ENCODE measurements around the gene LRRC59.
"Not testable (repeated sequence)": the region's sequence is repeated elsewhere in the genome, so short reads cannot be mapped to it uniquely, and the experiment has no call there.

The LRRC59 gene

GRCh38 chr17:50424996-50425681, 27.8 kb upstream of the LRRC59 start:
- FAIRE-seq: peak; percentile 33
- no peak for DNase-seq (ENCODE audit: insufficient read length, low spot score)

- DNase-seq (ENCODE audit: insufficient read length, low spot score): no peak
- no peak for FAIRE-seq
Measured at GRCh38 chr17:50424246-50424995, 27.1 kb upstream of the LRRC59 start.

- peak; percentile 97 for DNase-seq (ENCODE audit: insufficient read length, low spot score)
- peak; percentile 69 for FAIRE-seq
Measured at GRCh38 chr17:50423553-50424159, 26.3 kb upstream of the LRRC59 start.

DNA sequence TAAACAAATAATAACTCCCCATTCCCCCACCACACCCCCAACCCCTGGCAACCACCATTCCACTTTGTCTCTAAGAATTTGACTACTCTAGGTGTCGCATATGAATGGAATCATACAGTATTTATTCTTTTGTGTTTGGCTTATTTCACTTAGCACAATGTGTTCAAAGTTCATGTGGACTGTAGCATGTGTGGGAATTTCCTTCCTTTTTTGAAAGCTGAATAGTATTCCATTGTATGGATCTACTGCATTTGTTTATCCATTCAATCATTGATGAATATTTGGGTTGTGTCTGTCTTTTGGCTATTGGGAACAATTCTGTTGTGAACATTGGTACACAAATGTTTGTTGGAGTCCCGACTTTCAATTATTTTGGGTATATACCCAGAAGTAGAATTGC, 25.4 kb upstream of the LRRC59 start:
- FAIRE-seq: no peak
- no peak for DNase-seq (ENCODE audit: insufficient read length, low spot score)

DNA sequence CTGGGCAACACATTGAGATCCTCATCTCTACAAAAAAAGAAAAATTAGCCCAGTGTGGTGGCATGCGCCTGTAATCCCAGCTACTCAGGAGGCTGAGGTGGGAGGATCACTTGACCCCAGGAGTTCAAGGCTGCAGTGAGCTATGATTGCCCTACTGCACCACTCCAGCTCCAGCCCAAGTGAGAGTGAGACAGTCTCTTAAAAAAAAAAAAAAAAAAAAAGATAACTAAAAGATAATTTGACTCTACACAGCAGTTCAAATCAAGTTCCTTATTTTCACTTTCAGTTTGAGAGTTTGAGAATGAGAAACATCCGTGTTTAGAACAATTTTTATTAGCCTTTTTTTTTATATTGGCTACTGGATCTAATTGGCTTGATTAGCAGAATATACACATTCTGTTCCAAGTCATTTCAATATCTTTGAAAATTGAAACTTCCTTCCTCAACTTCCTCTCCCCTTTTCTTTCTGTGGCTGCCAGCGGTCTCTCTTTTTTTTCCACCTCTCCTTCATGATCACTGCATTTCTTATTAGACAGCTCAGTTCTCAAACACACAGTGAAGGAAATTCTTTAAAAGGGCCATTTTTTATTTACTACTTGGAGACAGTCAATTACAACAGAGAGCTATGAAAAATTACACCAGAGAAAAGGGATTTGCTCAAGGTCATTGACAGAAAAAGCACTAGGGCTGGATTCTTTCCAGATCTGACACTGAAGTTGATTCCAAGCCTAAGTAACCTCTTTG, 24.2 kb upstream of the LRRC59 start:
- no peak for FAIRE-seq
- DNase-seq (ENCODE audit: insufficient read length, low spot score): no peak

GRCh38 chr17:50420419-50421112, 23.2 kb upstream of the LRRC59 start:
- no peak for DNase-seq (ENCODE audit: insufficient read length, low spot score)
- FAIRE-seq: no peak

- FAIRE-seq; DNase-seq (ENCODE audit: insufficient read length, low spot score): not testable (repeated sequence)
Measured at GRCh38 chr17:50419577-50419976, 22.3 kb upstream of the LRRC59 start.

DNA sequence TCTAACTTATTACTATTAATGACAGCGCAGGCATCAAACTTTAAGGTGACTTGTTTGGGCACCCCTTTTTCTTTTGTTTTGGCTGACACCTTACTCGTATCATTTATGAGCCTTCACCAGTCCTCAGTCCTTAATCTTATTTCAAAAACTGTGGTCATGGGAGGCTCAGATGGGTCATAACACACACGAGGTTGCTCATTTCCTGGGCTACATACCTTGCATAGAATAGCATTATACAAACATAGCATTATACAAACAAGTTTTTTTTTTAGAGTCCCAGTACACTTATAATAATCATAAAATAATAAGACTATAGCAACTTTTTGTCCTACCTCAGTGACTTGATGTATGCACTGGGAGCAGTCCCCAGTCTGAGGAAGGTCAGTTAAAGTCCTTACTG, 17.5 kb upstream of the LRRC59 start:
- DNase-seq (ENCODE audit: insufficient read length, low spot score): no peak
- no peak for FAIRE-seq

DNA sequence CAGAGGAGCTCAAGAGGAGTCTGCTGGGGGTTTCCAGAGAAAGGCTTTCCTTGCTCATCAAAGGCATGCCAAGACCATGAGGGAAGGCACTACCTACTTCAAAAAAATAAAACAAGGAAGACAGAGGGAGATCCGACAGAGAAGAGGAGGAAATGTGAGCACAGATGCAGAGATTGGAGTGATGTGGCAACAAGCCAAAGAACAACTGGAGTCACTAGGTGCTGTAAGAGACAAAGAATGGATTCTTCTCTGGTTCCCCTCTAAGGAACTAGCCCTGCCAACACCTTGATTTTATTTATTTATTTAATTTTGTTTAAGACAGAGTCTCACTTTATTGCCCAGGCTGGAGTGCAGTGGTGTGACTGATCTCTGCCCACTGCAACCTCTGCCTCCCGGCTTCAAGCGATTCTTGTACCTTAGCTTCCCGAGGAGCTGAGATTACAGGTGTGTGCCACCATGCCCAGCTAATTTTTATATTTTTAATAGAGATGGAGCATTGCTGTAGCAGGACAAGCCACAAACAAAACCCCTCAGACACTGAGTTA, 14.9 kb upstream of the LRRC59 start:
- FAIRE-seq (no peak), DNase-seq (ENCODE audit: insufficient read length, low spot score) (no peak)

GRCh38 chr17:50407921-50408320, 10.6 kb upstream of the LRRC59 start:
- DNase-seq (ENCODE audit: insufficient read length, low spot score) (no peak), FAIRE-seq (no peak)

GRCh38 chr17:50406578-50406977, 9.3 kb upstream of the LRRC59 start:
- FAIRE-seq (no peak), DNase-seq (ENCODE audit: insufficient read length, low spot score) (no peak)

- DNase-seq (ENCODE audit: insufficient read length, low spot score); FAIRE-seq: not testable (repeated sequence)
Measured at GRCh38 chr17:50405351-50405750, 8.0 kb upstream of the LRRC59 start.

DNA sequence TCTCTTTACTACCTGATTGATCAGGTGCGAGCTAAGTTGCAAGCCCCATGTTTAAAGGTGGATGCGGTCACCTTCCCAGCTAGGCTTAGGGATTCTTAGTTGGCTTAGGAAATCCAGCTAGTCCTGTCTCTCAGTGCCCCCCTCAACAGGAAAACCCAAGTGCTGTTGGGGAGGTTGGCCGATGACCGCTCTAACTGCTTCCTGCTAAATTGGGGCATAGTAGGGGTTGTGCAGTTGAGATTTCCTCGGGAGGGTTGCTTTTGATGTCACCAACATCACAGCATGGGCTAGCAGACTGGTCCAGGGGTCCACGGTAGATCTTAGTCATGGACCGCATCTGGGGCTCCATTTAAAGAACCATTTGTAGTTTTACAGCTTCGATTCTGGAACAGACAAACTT, 2.3 kb upstream of the LRRC59 start:
- not testable (repeated sequence) for DNase-seq (ENCODE audit: insufficient read length, low spot score); FAIRE-seq

DNA sequence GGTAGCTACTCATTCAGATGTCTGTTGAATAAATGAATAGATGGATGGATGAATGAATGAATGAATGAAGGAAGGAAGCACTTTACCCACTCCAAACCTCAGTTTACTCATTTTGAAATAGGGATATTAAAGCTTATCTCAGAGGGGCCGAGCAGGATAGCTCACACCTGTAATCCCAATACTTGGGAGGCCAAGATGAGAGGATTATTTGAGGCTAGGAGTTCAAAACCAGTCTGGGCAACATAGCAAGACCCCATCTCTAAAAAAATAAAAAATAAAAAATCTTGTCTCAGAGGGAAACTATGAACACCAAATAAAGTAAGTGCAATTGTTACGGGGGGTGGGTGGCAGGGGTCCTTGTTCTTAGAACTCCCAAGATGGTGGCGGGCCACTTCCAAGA, 1.3 kb upstream of the LRRC59 start:
- FAIRE-seq; DNase-seq (ENCODE audit: insufficient read length, low spot score): not testable (repeated sequence)

- FAIRE-seq: no peak
- DNase-seq (ENCODE audit: insufficient read length, low spot score): peak; percentile 34
Measured at GRCh38 chr17:50397919-50398285, 579 bp upstream of the LRRC59 start.

DNA sequence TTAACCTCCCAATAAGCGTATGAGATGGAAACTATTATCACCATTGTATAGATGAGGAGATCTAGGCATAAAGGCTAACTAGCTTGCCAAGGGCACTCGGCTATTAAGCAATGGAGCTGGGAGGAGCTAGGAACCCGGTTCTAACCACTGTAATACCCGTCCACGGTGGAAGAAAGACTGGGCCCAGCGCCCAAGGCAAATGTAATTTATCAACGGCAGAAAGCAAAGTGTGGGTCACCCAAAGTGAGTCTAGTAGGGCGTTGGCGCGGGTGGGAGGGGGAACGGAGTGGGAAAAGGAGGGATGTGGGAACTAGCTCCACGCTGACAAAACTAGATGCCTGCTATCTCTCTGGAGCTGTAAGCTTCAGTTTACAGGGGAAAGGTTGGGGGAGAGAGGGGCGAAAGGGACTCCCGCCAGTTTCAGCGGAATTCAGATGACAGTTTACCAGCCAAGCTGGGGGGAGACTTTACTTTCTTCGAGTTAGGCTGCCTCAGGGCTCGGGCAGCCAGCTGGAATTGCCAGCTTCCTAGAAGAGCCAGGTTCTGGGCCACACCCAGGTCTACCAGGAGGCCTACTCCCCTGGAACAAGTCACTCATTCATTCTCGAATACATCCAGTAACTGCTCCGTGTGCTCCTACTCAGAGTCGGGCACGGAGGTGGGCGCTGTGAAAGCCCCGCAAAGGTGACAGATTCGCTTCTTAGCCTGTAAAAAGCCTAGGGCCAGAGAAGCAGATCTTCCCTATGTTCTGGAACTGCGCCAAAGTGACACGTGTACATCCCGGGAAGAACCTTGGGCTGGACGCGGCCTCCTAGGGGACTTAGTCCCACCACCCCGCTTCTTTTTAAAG, 837 bp downstream of the LRRC59 start:
- DNase-seq (ENCODE audit: insufficient read length, low spot score) (peak; percentile 32), FAIRE-seq (no peak)

- no peak for DNase-seq (ENCODE audit: insufficient read length, low spot score)
- FAIRE-seq: no peak
Measured at GRCh38 chr17:50394711-50395110, 2.6 kb downstream of the LRRC59 start.

DNA sequence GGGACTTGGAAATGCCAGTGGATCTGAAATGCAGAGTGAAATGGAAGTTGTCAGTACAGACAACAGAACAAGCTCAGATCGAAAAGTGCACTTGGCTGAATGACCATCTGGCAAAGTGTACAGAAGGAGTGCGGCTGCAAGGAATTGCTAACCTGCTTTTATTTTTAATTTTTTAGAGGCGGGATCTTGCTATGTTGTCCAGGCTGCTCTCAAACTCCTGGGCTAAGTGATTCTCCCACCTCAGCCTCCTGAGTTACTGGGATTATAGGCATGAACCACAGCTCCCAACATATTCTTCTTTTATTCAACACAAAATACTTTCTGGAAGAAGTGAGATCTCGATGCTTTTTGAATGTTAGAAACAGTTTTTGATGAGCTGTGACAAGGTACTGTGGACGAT, 3.6 kb downstream of the LRRC59 start:
- FAIRE-seq (no peak), DNase-seq (ENCODE audit: insufficient read length, low spot score) (no peak)

DNA sequence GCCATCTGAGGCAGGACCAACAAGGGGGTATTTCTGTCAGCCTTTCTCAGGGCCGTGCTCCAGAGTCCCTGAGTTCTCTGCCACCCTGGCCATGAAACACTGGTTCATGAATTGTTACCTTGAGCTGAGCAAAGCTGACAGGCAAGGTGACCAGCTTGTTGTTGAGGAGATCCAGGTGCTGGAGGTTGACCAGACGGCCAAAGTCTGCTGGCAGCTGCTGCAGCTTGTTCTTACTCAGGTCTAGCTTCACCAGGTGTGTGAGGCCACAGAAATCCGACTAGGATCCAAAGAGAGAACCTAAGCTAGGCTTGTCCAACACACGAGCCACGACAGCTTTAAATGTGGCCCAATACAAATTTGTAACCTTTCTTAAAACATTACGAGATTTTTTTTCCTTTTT, 4.7 kb downstream of the LRRC59 start:
- no peak for FAIRE-seq
- DNase-seq (ENCODE audit: insufficient read length, low spot score): no peak
